Peyer's patch (tissue), 4 donors: ENCODE measurements around the gene RPS14. TPM values are rescaled to one million over a fixed set of nuclear protein-coding genes. Genes with fewer than 3 reads are reported as not detected.
"Not testable (repeated sequence)": the region's sequence is repeated elsewhere in the genome, so short reads cannot be mapped to it uniquely, and the experiment has no call there.

ENCODE experiments used
- DNase-seq, 3 donors: peaks; one replicate each; pipeline ENCODE4 v3.0.0-alpha.2; 2017 to 2019
- H3K27ac ChIP-seq, 4 donors: fragments of 200-600 bp; sonication (generic); one replicate each; pipeline ENCODE4 v1.5.1; 2016 to 2019
- H3K27me3 ChIP-seq, 2 donors: fragments of 200-600 bp; sonication (generic); one replicate each; pipeline ENCODE4 v1.5.1; 2019
- H3K36me3 ChIP-seq, 3 donors: fragments of 200-600 bp; sonication (generic); one replicate each; pipeline ENCODE4 v1.5.1; 2016 to 2019
- H3K4me1 ChIP-seq, 4 donors: fragments of 200-600 bp; sonication (generic); one replicate each; pipeline ENCODE4 v1.5.1; 2016 to 2019
- H3K4me3 ChIP-seq, 4 donors: fragments of 200-600 bp; sonication (generic); 1 replicate in 3 of 4; 2 replicates in 1 of 4; pipeline ENCODE4 v1.5.1; 2016 to 2019; ENCODE audit warnings: mild to moderate bottlenecking in 1 of 4
- H3K9me3 ChIP-seq, 4 donors: fragments of 200-600 bp; sonication (generic); one replicate each; pipeline ENCODE4 v1.5.1; 2016 to 2019; ENCODE audit warnings: mild to moderate bottlenecking in 1 of 4
- CTCF ChIP-seq, 6 experiments: fragments of 450-650 bp in 4 of 6; fragments of 200-600 bp in 2 of 6; sonication (generic) in 1 of 6; IDR thresholded peaks; one replicate each; pipeline ENCODE4 v1.5.1; 2017 to 2019; ENCODE audit warnings: antibody characterized with exemption in 6 of 6, mild to moderate bottlenecking in 3 of 6, moderate library complexity in 1 of 6
- POLR2A ChIP-seq, 2 donors: fragments of 450-650 bp; IDR thresholded peaks; one replicate each; pipeline ENCODE4 v1.5.1; 2017; ENCODE audit warnings: antibody characterized with exemption in 2 of 2, mild to moderate bottlenecking in 2 of 2, moderate library complexity in 2 of 2
- total RNA-seq, 4 donors: library from RNA; depleted of rRNA; stranded (reverse); fragments of >200 nt; gene quantifications; one replicate each; pipeline ENCODE4 v1.1.0, GENCODE V29; 2016

The RPS14 gene
- total RNA-seq, 4 donors from 2014 or later, result 975 to 1,961 (median 1,274) TPM

GRCh38 chr5:150428106-150428876, 21.2 kb downstream of the RPS14 start:
- Histone ChIP-seq H3K36me3 (no peaks in the 10 kb centered on the region), H3K27ac (peak overlapping the region in 3 of 4 donors; percentile 53 to 72 (median 70)), H3K4me3 (peak overlapping the region in 1 of 4 donors; percentile 9), H3K4me1 (peaks cover 0 to 8% (median 0%) of the 10 kb centered on the region in 4 donors), H3K9me3 (no peaks in the 10 kb centered on the region), H3K27me3 (no peaks in the 10 kb centered on the region)
- peak; percentile 28 to 49 for TF ChIP-seq POLR2A (IDR thresholded peaks at IDR 0.05)
- no peak for TF ChIP-seq CTCF (IDR thresholded peaks at IDR 0.05)
- peak in 2 of 3 donors; percentile 79 to 83 for DNase-seq

GRCh38 chr5:150426165-150426564, 23.4 kb downstream of the RPS14 start:
- not testable (repeated sequence) for DNase-seq, H3K27me3 ChIP-seq, H3K27ac ChIP-seq, H3K36me3 ChIP-seq, H3K4me3 ChIP-seq, H3K4me1 ChIP-seq, H3K9me3 ChIP-seq

GRCh38 chr5:150422758-150423157, 26.8 kb downstream of the RPS14 start:
- H3K27ac ChIP-seq, result no peak overlapping the region
- H3K27me3 ChIP-seq, result no peaks in the 10 kb centered on the region
- H3K4me3 ChIP-seq, result no peak overlapping the region
- no peaks in the 10 kb centered on the region for H3K36me3 ChIP-seq
- TF ChIP-seq POLR2A (IDR thresholded peaks at IDR 0.05) (no peak), CTCF (IDR thresholded peaks at IDR 0.05) (no peak)
- DNase-seq, result no peak
- peaks cover 0 to 5% (median 0%) of the 10 kb centered on the region in 4 donors for H3K4me1 ChIP-seq
- no peaks in the 10 kb centered on the region for H3K9me3 ChIP-seq

- no peaks in the 10 kb centered on the region for H3K9me3 ChIP-seq
- H3K27ac ChIP-seq, result no peak overlapping the region
- H3K27me3 ChIP-seq, result no peaks in the 10 kb centered on the region
- H3K36me3 ChIP-seq, result no peaks in the 10 kb centered on the region
- TF ChIP-seq POLR2A (IDR thresholded peaks at IDR 0.05), result no peak
- no peak for DNase-seq
- no peak overlapping the region for H3K4me3 ChIP-seq
- peaks cover 0 to 5% (median 0%) of the 10 kb centered on the region in 4 donors for H3K4me1 ChIP-seq
These were observed 27.5 kb downstream of the RPS14 start for GRCh38 chr5:150422075-150422474.

GRCh38 chr5:150419630-150420270, 29.8 kb downstream of the RPS14 start:
- DNase-seq, result peak in 2 of 3 donors; percentile 65 to 76
- H3K4me3 ChIP-seq, result no peak overlapping the region
- H3K27ac ChIP-seq, result peak overlapping the region in 2 of 4 donors; percentile 66 to 71
- H3K4me1 ChIP-seq, result peaks cover 0 to 5% (median 0%) of the 10 kb centered on the region in 4 donors
- no peaks in the 10 kb centered on the region for H3K9me3 ChIP-seq
- H3K27me3 ChIP-seq, result no peaks in the 10 kb centered on the region
- H3K36me3 ChIP-seq, result no peaks in the 10 kb centered on the region
- TF ChIP-seq CTCF (IDR thresholded peaks at IDR 0.05), result no peak
- TF ChIP-seq POLR2A (IDR thresholded peaks at IDR 0.05), result no peak

- peaks cover 0 to 24% (median 10%) of the 10 kb centered on the region in 4 donors for H3K4me1 ChIP-seq
- H3K36me3 ChIP-seq, H3K9me3 ChIP-seq, DNase-seq, H3K27me3 ChIP-seq: not testable (repeated sequence)
- H3K4me3 ChIP-seq, result peak overlapping the region in 1 of 4 donors; percentile 7
- peak overlapping the region; percentile 85 to 97 (median 94) for H3K27ac ChIP-seq
These were observed 35.4 kb downstream of the RPS14 start for GRCh38 chr5:150413902-150414790.
